DND-41 (cell line): ENCODE results near the gene RNF14.
A peak's percentile ranks its signal among the peaks of the same experiment; 100 is the strongest.

ENCODE experiments used
- CTCF ChIP-seq: IDR thresholded peaks from 2 replicates; pipeline ENCODE4 v1.5.1; 2012; ENCODE audit warnings: borderline replicate concordance, low read length, moderate library complexity, mild to moderate bottlenecking; ENCODE audit not compliant: poor library complexity, severe bottlenecking; ENCODE audit errors: extremely low read depth
- EZH2 ChIP-seq: IDR thresholded peaks from 3 replicates; pipeline ENCODE4 v1.6.1; 2012; ENCODE audit warnings: borderline replicate concordance, low read depth, mild to moderate bottlenecking, moderate library complexity, low read length, inconsistent platforms; ENCODE audit not compliant: severe bottlenecking

GRCh38 chr5:141960018-141960417 is 8.9 kb upstream of the RNF14 start:
- TF ChIP-seq CTCF (peak; percentile 72), EZH2 (no peak)
